Urinary bladder (tissue), 4 donors: Measurements from ENCODE around the gene EPHB1. TPM values are rescaled to one million over a fixed set of nuclear protein-coding genes. Genes with fewer than 3 reads are reported as not detected.

Experiments
- DNase-seq: peaks from one replicate; pipeline ENCODE4 v3.0.0-alpha.2; 2015; ENCODE audit errors: extremely low spot score
- H3K27ac ChIP-seq: one replicate; pipeline ENCODE4 v1.5.1; 2013; ENCODE audit warnings: low read depth, mild to moderate bottlenecking, moderate library complexity
- H3K36me3 ChIP-seq: one replicate; pipeline ENCODE4 v1.6.1; 2013; ENCODE audit warnings: mild to moderate bottlenecking, moderate library complexity; ENCODE audit not compliant: insufficient read depth
- H3K4me1 ChIP-seq: one replicate; pipeline ENCODE4 v1.6.1; 2013; ENCODE audit warnings: mild to moderate bottlenecking, moderate library complexity; ENCODE audit not compliant: insufficient read depth
- H3K4me3 ChIP-seq: one replicate; pipeline ENCODE4 v1.5.1; 2013; ENCODE audit warnings: low read depth, low read length
- WGBS: extraction: QIAGEN DNeasy Blood & Tissue Kit; methylation state at CpG from one replicate; pipeline ENCODE4 v1.1.7; 2013; 5-methylcytosine and 5-hydroxymethylcytosine counted together
- polyA plus RNA-seq: library from polyadenylated mRNA; stranded (reverse); fragments of 200-250 nt; gene quantifications from one replicate; pipeline ENCODE4 v1.2.3, GENCODE V29; 2013
- total RNA-seq: library from RNA; depleted of rRNA; stranded (reverse); fragments of >200 nt; gene quantifications from one replicate; pipeline ENCODE4 v1.2.3, GENCODE V29; 2014
- donor health status: healthy with polysubstance abuse.
- donor health status: healthy.

EPHB1 gene
- total and polyA plus RNA-seq, 2 donors, result 0.67 to 1.6 TPM

- 94% methylated on average over 6 of the region's 6 CpGs for WGBS
- Histone ChIP-seq H3K4me1 (no peaks in the 10 kb centered on the region), H3K4me3 (no peak overlapping the region), H3K36me3 (no peaks in the 10 kb centered on the region), H3K27ac (no peak overlapping the region)
- DNase-seq, result no peak
These were observed 32.2 kb downstream of the EPHB1 start for GRCh38 chr3:134827213-134827612.

- Histone ChIP-seq H3K4me1 (no peaks in the 10 kb centered on the region), H3K27ac (no peak overlapping the region), H3K4me3 (no peak overlapping the region), H3K36me3 (no peaks in the 10 kb centered on the region)
- DNase-seq, result no peak
- 75% methylated on average over 3 of the region's 3 CpGs for WGBS
These were observed 34.7 kb downstream of the EPHB1 start for GRCh38 chr3:134829721-134830120.

- Histone ChIP-seq H3K27ac (no peak overlapping the region), H3K4me3 (no peak overlapping the region), H3K4me1 (no peaks in the 10 kb centered on the region), H3K36me3 (no peaks in the 10 kb centered on the region)
- no peak for DNase-seq
- WGBS, result 84% methylated on average over 4 of the region's 4 CpGs
These were observed 37.5 kb downstream of the EPHB1 start for GRCh38 chr3:134832585-134832984.

- 78% methylated on average over 5 of the region's 5 CpGs for WGBS
- no peaks in the 10 kb centered on the region for H3K36me3 ChIP-seq
- no peak for DNase-seq
- H3K4me3 ChIP-seq, result no peak overlapping the region
- H3K27ac ChIP-seq, result no peak overlapping the region
- H3K4me1 ChIP-seq, result no peaks in the 10 kb centered on the region
These were observed 38.5 kb downstream of the EPHB1 start for GRCh38 chr3:134833453-134834163.

GRCh38 chr3:134836921-134837320 is 41.9 kb downstream of the EPHB1 start:
- DNase-seq, result no peak
- Histone ChIP-seq H3K4me3 (no peak overlapping the region), H3K36me3 (no peaks in the 10 kb centered on the region), H3K27ac (no peak overlapping the region), H3K4me1 (no peaks in the 10 kb centered on the region)
- WGBS, result 79% methylated on average over 3 of the region's 3 CpGs

- 58% methylated on average over 2 of the region's 2 CpGs for WGBS
- no peak overlapping the region for H3K4me3 ChIP-seq
- no peak overlapping the region for H3K27ac ChIP-seq
- H3K4me1 ChIP-seq, result no peaks in the 10 kb centered on the region
- no peak for DNase-seq
- H3K36me3 ChIP-seq, result no peaks in the 10 kb centered on the region
These were observed 43.5 kb downstream of the EPHB1 start for GRCh38 chr3:134838599-134838998.

GRCh38 chr3:134839422-134839821 is 44.4 kb downstream of the EPHB1 start:
- H3K4me3 ChIP-seq, result no peak overlapping the region
- 91% methylated on average over 3 of the region's 3 CpGs for WGBS
- no peaks in the 10 kb centered on the region for H3K36me3 ChIP-seq
- no peaks in the 10 kb centered on the region for H3K4me1 ChIP-seq
- DNase-seq, result no peak
- no peak overlapping the region for H3K27ac ChIP-seq

- WGBS, result 68% methylated on average over 1 of the region's 1 CpG
- H3K36me3 ChIP-seq, result no peaks in the 10 kb centered on the region
- no peak overlapping the region for H3K27ac ChIP-seq
- DNase-seq, result no peak
- no peaks in the 10 kb centered on the region for H3K4me1 ChIP-seq
- no peak overlapping the region for H3K4me3 ChIP-seq
These were observed 44.9 kb downstream of the EPHB1 start for GRCh38 chr3:134839990-134840389.

- H3K4me3 ChIP-seq, result no peak overlapping the region
- WGBS, result 63% methylated on average over 2 of the region's 2 CpGs
- H3K27ac ChIP-seq, result no peak overlapping the region
- no peaks in the 10 kb centered on the region for H3K36me3 ChIP-seq
- H3K4me1 ChIP-seq, result no peaks in the 10 kb centered on the region
- DNase-seq, result no peak
These were observed 45.4 kb downstream of the EPHB1 start for GRCh38 chr3:134840459-134840858.

- no peak for DNase-seq
- 85% methylated on average over 9 of the region's 9 CpGs for WGBS
- H3K36me3 ChIP-seq, result no peaks in the 10 kb centered on the region
- H3K4me1 ChIP-seq, result no peaks in the 10 kb centered on the region
- H3K4me3 ChIP-seq, result no peak overlapping the region
- H3K27ac ChIP-seq, result no peak overlapping the region
These were observed 51.0 kb downstream of the EPHB1 start for GRCh38 chr3:134846084-134846483.

- 34% methylated on average over 10 of the region's 10 CpGs for WGBS
- DNase-seq, result no peak
- no peak overlapping the region for H3K4me3 ChIP-seq
- no peak overlapping the region for H3K27ac ChIP-seq
- H3K4me1 ChIP-seq, result no peaks in the 10 kb centered on the region
- H3K36me3 ChIP-seq, result no peaks in the 10 kb centered on the region
These were observed 51.9 kb downstream of the EPHB1 start for GRCh38 chr3:134846911-134847317.

GRCh38 chr3:134847349-134847748 is 52.3 kb downstream of the EPHB1 start:
- 57% methylated on average over 2 of the region's 2 CpGs for WGBS
- Histone ChIP-seq H3K4me3 (no peak overlapping the region), H3K4me1 (no peaks in the 10 kb centered on the region), H3K27ac (no peak overlapping the region), H3K36me3 (no peaks in the 10 kb centered on the region)
- DNase-seq, result no peak

- WGBS, result 90% methylated on average over 6 of the region's 6 CpGs
- H3K36me3 ChIP-seq, result no peaks in the 10 kb centered on the region
- DNase-seq, result no peak
- no peaks in the 10 kb centered on the region for H3K4me1 ChIP-seq
- H3K4me3 ChIP-seq, result no peak overlapping the region
- H3K27ac ChIP-seq, result no peak overlapping the region
These were observed 54.5 kb downstream of the EPHB1 start for GRCh38 chr3:134849561-134849960.

GRCh38 chr3:134850761-134851160 is 55.7 kb downstream of the EPHB1 start:
- Histone ChIP-seq H3K4me1 (no peaks in the 10 kb centered on the region), H3K36me3 (no peaks in the 10 kb centered on the region), H3K27ac (no peak overlapping the region), H3K4me3 (no peak overlapping the region)
- no peak for DNase-seq
- WGBS, result 73% methylated on average over 3 of the region's 3 CpGs

GRCh38 chr3:134852132-134852531 is 57.1 kb downstream of the EPHB1 start:
- 77% methylated on average over 4 of the region's 4 CpGs for WGBS
- H3K4me1 ChIP-seq, result no peaks in the 10 kb centered on the region
- no peak overlapping the region for H3K4me3 ChIP-seq
- H3K36me3 ChIP-seq, result no peaks in the 10 kb centered on the region
- H3K27ac ChIP-seq, result no peak overlapping the region
- no peak for DNase-seq
